Rectal smooth muscle tissue (tissue), 1 donor: ENCODE measurements around the gene FIGN.

Source experiments
- H3K27ac ChIP-seq: one replicate; pipeline ENCODE4 v1.7.0; 2013; ENCODE audit warnings: low read depth, low read length, inconsistent platforms
- H3K27me3 ChIP-seq: one replicate; pipeline ENCODE4 v1.7.0; 2013; ENCODE audit warnings: low read length; ENCODE audit not compliant: control insufficient read depth, insufficient read depth
- H3K36me3 ChIP-seq: one replicate; pipeline ENCODE4 v1.7.0; 2013; ENCODE audit warnings: low read length; ENCODE audit not compliant: control insufficient read depth, insufficient read depth
- H3K4me1 ChIP-seq: one replicate; pipeline ENCODE4 v1.7.0; 2013; ENCODE audit warnings: low read length; ENCODE audit not compliant: control insufficient read depth, insufficient read depth
- H3K4me3 ChIP-seq: one replicate; pipeline ENCODE4 v1.7.0; 2013; ENCODE audit warnings: low read length
- H3K9ac ChIP-seq: one replicate; pipeline ENCODE4 v1.7.0; 2013; ENCODE audit warnings: low read length

Gene FIGN

GRCh38 chr2:163733956-163734355 lies 1.9 kb downstream of the FIGN start:
- Histone ChIP-seq H3K36me3 (no peaks in the 10 kb centered on the region), H3K27ac (peak overlapping the region; percentile 4), H3K9ac (no peak overlapping the region), H3K4me1 (peaks cover 4% of the 10 kb centered on the region), H3K4me3 (peak overlapping the region; percentile 4), H3K27me3 (no peaks in the 10 kb centered on the region)

GRCh38 chr2:163733301-163733938 lies 2.4 kb downstream of the FIGN start:
- peaks cover 4% of the 10 kb centered on the region for H3K4me1 ChIP-seq
- H3K27ac ChIP-seq, result peak overlapping the region; percentile 4
- H3K4me3 ChIP-seq, result peak overlapping the region; percentile 38
- H3K36me3 ChIP-seq, result no peaks in the 10 kb centered on the region
- H3K9ac ChIP-seq, result no peak overlapping the region
- H3K27me3 ChIP-seq, result no peaks in the 10 kb centered on the region

- Histone ChIP-seq H3K27ac (peak overlapping the region; percentile 51), H3K36me3 (no peaks in the 10 kb centered on the region), H3K4me1 (peaks cover 4% of the 10 kb centered on the region), H3K9ac (no peak overlapping the region), H3K27me3 (no peaks in the 10 kb centered on the region), H3K4me3 (peak overlapping the region; percentile 21)
These were observed 3.1 kb downstream of the FIGN start for GRCh38 chr2:163732727-163733126.

- H3K27me3 ChIP-seq, result no peaks in the 10 kb centered on the region
- no peak overlapping the region for H3K27ac ChIP-seq
- no peaks in the 10 kb centered on the region for H3K36me3 ChIP-seq
- H3K4me1 ChIP-seq, result no peaks in the 10 kb centered on the region
- H3K4me3 ChIP-seq, result peak overlapping the region; percentile 21
- H3K9ac ChIP-seq, result no peak overlapping the region
These were observed 4.1 kb downstream of the FIGN start for GRCh38 chr2:163731735-163732134.

GRCh38 chr2:163730556-163730955 lies 5.3 kb downstream of the FIGN start:
- Histone ChIP-seq H3K36me3 (no peaks in the 10 kb centered on the region), H3K4me1 (no peaks in the 10 kb centered on the region), H3K9ac (no peak overlapping the region), H3K27ac (no peak overlapping the region), H3K4me3 (no peak overlapping the region), H3K27me3 (no peaks in the 10 kb centered on the region)

GRCh38 chr2:163729636-163730273 lies 6.1 kb downstream of the FIGN start:
- Histone ChIP-seq H3K4me1 (no peaks in the 10 kb centered on the region), H3K27ac (no peak overlapping the region), H3K9ac (no peak overlapping the region)

GRCh38 chr2:163723881-163724280 lies 11.9 kb downstream of the FIGN start:
- H3K36me3 ChIP-seq, result no peaks in the 10 kb centered on the region
- H3K9ac ChIP-seq, result no peak overlapping the region
- no peak overlapping the region for H3K4me3 ChIP-seq
- H3K27ac ChIP-seq, result no peak overlapping the region
- H3K4me1 ChIP-seq, result no peaks in the 10 kb centered on the region
- no peaks in the 10 kb centered on the region for H3K27me3 ChIP-seq

More at GRCh38 chr2:163729636-163730273, 6.1 kb downstream of the FIGN start:
- no peaks in the 10 kb centered on the region for H3K36me3 ChIP-seq
- no peak overlapping the region for H3K4me3 ChIP-seq
- H3K27me3 ChIP-seq, result no peaks in the 10 kb centered on the region

- Histone ChIP-seq H3K4me1 (no peaks in the 10 kb centered on the region), H3K4me3 (no peak overlapping the region), H3K27me3 (no peaks in the 10 kb centered on the region), H3K9ac (no peak overlapping the region), H3K27ac (no peak overlapping the region), H3K36me3 (no peaks in the 10 kb centered on the region)
These were observed 12.5 kb downstream of the FIGN start for GRCh38 chr2:163723348-163723747.

GRCh38 chr2:163719331-163719730 lies 16.5 kb downstream of the FIGN start:
- Histone ChIP-seq H3K4me3 (no peak overlapping the region), H3K4me1 (no peaks in the 10 kb centered on the region), H3K9ac (no peak overlapping the region), H3K36me3 (no peaks in the 10 kb centered on the region), H3K27ac (no peak overlapping the region), H3K27me3 (no peaks in the 10 kb centered on the region)

GRCh38 chr2:163717993-163718680 lies 17.7 kb downstream of the FIGN start:
- Histone ChIP-seq H3K27ac (no peak overlapping the region), H3K36me3 (no peaks in the 10 kb centered on the region), H3K9ac (no peak overlapping the region), H3K4me1 (no peaks in the 10 kb centered on the region), H3K27me3 (no peaks in the 10 kb centered on the region), H3K4me3 (no peak overlapping the region)

GRCh38 chr2:163717515-163717914 lies 18.3 kb downstream of the FIGN start:
- Histone ChIP-seq H3K27me3 (no peaks in the 10 kb centered on the region), H3K4me1 (no peaks in the 10 kb centered on the region), H3K9ac (no peak overlapping the region), H3K27ac (no peak overlapping the region), H3K36me3 (no peaks in the 10 kb centered on the region), H3K4me3 (no peak overlapping the region)

GRCh38 chr2:163716101-163716500 lies 19.7 kb downstream of the FIGN start:
- H3K36me3 ChIP-seq, result no peaks in the 10 kb centered on the region
- no peak overlapping the region for H3K4me3 ChIP-seq
- no peak overlapping the region for H3K27ac ChIP-seq
- H3K9ac ChIP-seq, result no peak overlapping the region
- no peaks in the 10 kb centered on the region for H3K4me1 ChIP-seq
- no peaks in the 10 kb centered on the region for H3K27me3 ChIP-seq
